Coronary artery (tissue), 2 donors: ENCODE results near the gene CCDC175.

Source experiments
- DNase-seq: peaks from one replicate; pipeline ENCODE4 v3.0.0-alpha.2; 2017; ENCODE audit warnings: low spot score
- H3K27ac ChIP-seq, 2 donors: fragments of 200-600 bp; sonication (generic); one replicate each; pipeline ENCODE4 v1.5.1; 2016 to 2019
- H3K4me3 ChIP-seq: fragments of 200-600 bp; sonication (generic); 2 replicates; pipeline ENCODE4 v1.5.1; 2016; ENCODE audit warnings: mild to moderate bottlenecking, moderate library complexity
- TF ChIP-seq, protein P1 (sequence below): fragments of 200-600 bp; sonication (generic); IDR thresholded peaks from one replicate; pipeline ENCODE4 v1.5.1; 2019; ENCODE audit warnings: antibody characterized with exemption

Gene CCDC175

DNA sequence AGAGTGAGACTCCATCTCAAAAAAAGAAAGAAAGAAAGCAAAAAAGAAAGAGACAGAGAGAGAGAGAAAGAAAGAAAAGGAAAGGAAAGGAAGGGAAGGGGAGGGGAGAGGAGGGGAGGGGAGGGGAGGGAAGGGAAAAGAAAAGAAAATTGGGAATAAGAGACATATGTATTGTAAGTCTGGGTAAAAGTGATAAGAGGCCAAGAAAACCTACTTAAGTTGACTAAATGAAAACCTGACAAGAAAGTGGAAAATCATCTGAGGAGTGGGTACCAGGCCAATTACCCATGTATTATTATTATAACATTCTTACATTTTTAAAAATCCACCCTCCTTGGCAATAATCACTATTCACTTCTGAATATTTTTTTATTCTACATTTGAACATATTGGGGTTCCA is 46.3 kb downstream of the CCDC175 start:
- TF ChIP-seq, protein P1, sequence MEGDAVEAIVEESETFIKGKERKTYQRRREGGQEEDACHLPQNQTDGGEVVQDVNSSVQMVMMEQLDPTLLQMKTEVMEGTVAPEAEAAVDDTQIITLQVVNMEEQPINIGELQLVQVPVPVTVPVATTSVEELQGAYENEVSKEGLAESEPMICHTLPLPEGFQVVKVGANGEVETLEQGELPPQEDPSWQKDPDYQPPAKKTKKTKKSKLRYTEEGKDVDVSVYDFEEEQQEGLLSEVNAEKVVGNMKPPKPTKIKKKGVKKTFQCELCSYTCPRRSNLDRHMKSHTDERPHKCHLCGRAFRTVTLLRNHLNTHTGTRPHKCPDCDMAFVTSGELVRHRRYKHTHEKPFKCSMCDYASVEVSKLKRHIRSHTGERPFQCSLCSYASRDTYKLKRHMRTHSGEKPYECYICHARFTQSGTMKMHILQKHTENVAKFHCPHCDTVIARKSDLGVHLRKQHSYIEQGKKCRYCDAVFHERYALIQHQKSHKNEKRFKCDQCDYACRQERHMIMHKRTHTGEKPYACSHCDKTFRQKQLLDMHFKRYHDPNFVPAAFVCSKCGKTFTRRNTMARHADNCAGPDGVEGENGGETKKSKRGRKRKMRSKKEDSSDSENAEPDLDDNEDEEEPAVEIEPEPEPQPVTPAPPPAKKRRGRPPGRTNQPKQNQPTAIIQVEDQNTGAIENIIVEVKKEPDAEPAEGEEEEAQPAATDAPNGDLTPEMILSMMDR = no peak
- H3K27ac ChIP-seq = no peak overlapping the region
- H3K4me3 ChIP-seq = no peak overlapping the region

DNA sequence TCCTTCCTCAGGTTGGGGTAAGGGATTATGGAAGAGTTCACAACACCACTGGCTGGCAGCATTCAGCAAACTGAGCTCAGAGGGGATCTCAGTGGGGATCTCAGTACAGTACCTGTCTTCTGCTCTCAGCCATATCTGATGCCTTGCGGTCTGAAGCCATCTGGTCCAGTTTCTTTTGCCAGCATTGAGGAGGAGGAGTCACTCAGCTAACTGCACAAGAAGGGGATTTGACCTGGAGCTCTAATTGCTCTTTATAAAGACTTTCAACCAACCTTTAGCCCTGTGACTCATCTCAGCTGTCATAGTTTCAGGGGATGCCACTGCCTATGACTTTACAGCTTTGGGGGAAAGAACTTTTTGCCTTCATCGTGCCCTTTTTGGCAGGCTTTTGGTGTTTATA is 47.4 kb downstream of the CCDC175 start:
- no peak overlapping the region for H3K4me3 ChIP-seq

More for the DNA sequence above, 46.3 kb downstream of the CCDC175 start:
- DNase-seq = no peak

DNA sequence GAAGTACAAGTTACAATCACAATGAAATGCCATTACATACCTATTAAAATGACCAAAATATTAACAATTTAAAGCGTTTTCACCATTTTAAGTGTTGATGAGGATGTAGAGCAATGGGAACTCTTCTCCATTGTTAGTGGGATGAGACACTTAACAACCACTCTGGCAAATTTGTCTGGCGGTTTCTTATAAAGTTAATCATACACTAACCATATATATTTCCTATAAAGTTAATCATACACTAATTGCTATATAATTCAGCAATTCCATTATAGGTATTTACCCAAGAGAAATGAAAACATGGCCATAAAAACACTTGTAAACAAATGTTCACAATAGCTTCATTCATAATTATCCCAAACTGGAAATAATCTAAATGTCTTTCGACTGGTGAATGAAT is 56.4 kb downstream of the CCDC175 start:
- TF ChIP-seq, protein P1 = no peak

More for the DNA sequence above, 47.4 kb downstream of the CCDC175 start:
- no peak for DNase-seq
- TF ChIP-seq, protein P1 = no peak
- no peak overlapping the region for H3K27ac ChIP-seq

DNA sequence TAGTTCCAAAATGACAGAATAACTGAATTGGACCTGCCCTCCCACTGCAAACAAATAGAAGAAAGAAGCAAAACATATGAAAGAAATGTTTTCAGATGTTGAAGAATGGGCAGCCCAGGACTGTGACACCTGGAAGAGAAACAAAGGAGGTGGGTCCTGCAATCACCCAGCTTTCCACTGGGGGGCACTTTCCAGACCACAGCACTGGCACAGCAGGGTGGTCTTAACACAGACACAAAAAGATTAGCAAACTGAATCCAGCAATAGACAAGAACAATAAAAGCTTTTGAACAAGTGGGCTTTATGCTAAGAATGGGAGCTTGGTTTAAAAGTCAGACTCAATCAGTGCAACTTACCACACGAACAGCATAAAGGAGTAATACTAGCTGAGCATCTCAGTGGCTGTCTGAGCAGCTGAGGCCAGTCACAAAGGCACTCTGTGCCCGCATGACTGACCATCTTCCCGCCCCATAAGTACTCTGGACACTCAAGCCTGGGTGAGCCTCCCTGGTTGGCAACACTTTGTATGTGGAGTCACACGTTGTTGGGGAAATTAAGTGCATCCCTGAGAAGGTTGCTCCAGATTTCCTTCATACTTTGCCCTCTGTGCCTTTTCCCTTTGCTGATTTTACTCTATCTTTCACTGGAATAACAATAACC is 64.6 kb downstream of the CCDC175 start:
- TF ChIP-seq, protein P1 = no peak
- no peak for DNase-seq
- Histone ChIP-seq H3K27ac (no peak overlapping the region), H3K4me3 (no peak overlapping the region)

More for the DNA sequence above, 56.4 kb downstream of the CCDC175 start:
- Histone ChIP-seq H3K27ac (no peak overlapping the region), H3K4me3 (no peak overlapping the region)
- DNase-seq = no peak

DNA sequence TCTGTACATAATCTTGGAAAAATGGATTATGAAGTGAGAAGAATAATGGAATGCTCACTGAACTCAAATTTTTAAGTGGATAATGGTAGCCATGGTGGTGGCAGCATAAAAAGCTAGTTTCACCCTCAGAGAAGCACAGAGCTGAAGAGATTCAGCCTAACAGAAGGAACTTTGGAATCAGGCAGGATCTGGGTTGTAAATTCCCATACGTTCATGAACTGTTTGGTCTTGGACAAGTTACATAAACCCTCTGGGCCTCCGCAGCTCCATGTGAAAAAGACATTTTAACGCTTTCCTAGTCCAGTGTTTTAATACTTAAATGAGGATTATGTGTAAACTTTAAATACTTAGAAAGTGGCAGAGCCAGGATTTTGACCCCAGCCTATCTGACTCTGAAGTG is 65.6 kb downstream of the CCDC175 start:
- Histone ChIP-seq H3K27ac (no peak overlapping the region), H3K4me3 (no peak overlapping the region)
- TF ChIP-seq, protein P1 = no peak
- DNase-seq = no peak

DNA sequence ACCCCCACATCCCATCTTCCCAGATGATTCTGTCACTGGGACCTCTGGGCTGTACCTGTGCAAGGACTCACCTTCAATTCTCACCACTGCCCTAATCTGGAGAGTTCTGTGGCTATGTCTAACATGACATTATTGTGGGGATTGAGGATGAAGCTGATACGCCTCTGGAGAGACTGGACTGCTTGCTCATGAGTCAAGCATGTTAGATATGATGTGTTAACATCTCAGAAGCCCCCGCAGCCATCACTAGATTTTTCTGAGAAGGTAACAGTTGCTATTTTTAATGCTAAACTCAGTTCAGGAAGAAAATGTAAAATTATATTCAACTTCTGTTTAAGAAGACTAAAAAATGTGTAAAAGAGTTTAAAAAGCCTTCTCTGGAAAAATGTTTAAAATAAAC is 66.6 kb downstream of the CCDC175 start:
- no peak overlapping the region for H3K4me3 ChIP-seq
- DNase-seq = no peak
- no peak overlapping the region for H3K27ac ChIP-seq
- TF ChIP-seq, protein P1 = no peak

DNA sequence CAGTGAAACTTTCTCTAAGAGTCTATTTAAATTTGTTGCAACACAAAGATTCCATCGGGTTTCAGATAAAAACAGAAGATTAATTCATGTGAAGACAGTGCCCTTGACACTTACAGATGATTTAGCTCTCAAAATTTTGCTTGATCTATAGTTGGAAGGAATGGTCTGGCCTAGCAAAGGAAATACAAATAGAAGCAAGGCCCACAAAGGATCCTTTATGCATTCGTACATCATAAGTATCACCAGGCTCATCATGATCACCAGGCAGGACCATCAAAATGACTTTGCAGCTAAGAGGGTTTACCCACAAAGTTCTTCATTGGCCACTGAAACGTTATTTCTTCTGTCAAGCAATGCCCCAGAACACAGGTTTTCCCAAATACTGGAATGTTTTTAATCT is 67.5 kb downstream of the CCDC175 start:
- TF ChIP-seq, protein P1 = no peak

More for the DNA sequence above, 67.5 kb downstream of the CCDC175 start:
- DNase-seq = no peak
- H3K27ac ChIP-seq = no peak overlapping the region
- H3K4me3 ChIP-seq = no peak overlapping the region
